GM21515 (cell line): ENCODE results near the gene DNAH10.
"Not testable (repeated sequence)": the region's sequence is repeated elsewhere in the genome, so short reads cannot be mapped to it uniquely, and the experiment has no call there.

Source experiments
- ATAC-seq: cut with Tn5 transposase; IDR thresholded peaks from one replicate; pipeline ENCODE4 v1.9.1; 2021; ENCODE audit not compliant: unreplicated experiment

DNAH10 gene

DNA sequence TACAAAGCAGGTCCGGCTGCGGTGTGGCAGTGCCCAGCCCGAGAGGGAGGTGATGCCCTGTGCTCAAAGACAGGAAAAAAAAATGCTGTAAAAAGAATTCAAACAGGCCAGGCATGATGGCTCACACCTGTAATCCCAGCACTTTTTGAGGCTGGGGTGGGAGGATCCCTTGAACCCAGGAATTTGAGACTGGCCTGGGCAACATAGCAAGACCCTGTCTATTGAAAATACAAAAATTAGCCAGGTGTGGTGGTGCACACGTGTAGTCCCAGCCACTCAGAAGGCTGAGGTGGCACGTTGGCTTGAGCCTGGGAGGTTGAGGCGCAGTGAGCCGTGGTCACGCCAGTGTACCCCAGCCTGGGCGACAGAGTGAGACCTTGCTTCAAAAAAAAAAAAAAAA lies 26.4 kb downstream of the DNAH10 start:
- no peak for ATAC-seq

DNA sequence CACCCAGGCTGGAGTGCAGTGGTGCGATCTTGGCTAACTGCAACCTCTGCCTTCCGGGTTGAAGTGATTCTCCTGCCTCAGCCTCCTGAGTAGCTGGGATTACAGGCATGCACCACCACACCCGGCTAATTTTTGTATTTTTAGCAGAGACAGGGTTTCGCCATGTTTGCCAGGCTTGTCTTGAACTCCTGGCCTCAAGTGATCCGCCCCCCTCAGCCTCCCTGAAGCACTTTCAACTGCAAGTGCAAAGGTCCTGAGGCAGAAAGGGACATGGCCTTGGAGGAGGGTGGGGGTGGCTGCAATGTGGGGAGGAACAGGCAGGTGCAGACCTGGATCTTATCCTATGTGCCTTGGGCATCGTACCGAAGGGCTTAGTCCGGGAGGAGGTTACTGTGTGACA lies 27.3 kb downstream of the DNAH10 start:
- not testable (repeated sequence) for ATAC-seq

DNA sequence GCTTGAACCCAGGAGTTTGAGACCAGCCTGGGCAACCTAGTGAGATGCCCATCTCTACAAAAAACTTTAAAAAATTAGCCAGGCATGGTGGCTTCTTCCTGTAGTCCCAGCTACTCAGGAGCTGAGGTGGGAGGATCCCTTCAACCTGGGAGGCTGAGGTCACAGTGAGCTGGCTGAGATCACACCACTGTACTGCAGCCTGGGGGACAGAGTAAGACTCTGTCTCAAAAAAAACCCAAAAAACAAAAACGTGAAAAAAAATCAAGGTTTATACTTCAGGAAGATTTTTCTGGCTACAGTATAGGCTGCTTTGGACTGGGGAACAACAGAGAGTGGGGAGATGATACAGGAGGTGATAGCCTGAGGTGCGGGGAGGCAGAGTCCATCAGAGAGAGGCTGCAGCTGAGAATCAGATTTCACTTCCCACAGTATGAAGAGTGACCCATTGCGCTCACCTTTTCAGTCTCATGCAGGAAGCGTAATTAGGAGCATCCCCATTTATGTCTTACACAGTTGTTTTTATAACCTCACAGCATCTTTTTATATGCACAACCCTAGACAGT lies 28.9 kb downstream of the DNAH10 start:
- no peak for ATAC-seq

DNA sequence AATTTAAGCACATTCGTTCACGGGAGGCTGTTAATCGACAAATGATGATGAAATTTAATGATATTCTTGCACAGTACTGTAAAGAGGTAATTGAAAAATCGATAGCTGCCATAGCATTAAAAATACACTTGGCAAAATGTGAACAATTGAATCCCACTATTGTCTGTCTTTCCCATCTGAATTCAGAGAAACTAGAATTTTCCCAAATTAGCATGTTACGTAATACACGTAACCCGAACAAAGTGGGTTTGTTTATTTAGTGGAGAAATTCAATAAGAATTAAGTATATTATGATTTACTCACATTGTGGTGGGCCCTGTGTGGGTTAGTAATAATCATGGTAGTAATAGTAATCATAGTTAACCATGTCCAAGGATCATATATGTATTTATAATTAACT lies 31.9 kb downstream of the DNAH10 start:
- no peak for ATAC-seq

DNA sequence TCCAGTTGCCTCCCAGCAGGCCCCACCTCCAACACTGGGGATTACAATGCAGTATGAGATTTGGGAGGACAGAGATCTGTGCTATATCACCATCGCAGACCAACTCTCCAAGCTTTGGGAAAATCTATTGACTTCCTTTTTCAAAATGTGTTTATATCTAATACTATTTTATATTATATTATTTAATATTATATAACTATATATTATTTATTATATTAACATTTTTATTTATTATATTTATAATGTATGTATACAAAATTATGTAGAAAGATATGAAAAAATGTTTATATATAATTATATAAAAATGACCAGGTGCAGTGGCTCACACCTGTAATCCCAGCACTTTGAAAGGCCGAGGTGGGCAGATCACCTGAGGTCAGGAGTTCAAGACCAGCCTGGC lies 36.4 kb downstream of the DNAH10 start:
- ATAC-seq: no peak

DNA sequence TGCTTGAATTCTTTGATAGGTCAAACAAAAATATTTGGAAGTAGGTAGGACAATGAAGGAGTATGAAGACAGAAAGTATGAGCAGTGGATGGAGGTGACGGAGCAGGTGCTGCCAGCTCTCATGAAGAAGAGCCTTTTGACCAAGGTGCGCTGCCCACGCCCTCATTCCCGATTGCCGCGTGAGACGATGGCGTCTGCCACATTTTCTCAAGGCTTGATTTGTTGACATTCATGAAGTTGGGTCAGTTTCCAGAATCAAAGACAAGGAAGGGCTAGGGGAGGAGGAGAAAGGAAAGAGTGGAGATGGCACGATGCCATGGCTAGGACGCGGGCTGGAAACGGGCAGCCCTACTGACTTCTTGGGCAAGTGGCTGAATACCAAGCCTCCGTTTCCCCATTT lies 37.1 kb downstream of the DNAH10 start:
- ATAC-seq: no peak

DNA sequence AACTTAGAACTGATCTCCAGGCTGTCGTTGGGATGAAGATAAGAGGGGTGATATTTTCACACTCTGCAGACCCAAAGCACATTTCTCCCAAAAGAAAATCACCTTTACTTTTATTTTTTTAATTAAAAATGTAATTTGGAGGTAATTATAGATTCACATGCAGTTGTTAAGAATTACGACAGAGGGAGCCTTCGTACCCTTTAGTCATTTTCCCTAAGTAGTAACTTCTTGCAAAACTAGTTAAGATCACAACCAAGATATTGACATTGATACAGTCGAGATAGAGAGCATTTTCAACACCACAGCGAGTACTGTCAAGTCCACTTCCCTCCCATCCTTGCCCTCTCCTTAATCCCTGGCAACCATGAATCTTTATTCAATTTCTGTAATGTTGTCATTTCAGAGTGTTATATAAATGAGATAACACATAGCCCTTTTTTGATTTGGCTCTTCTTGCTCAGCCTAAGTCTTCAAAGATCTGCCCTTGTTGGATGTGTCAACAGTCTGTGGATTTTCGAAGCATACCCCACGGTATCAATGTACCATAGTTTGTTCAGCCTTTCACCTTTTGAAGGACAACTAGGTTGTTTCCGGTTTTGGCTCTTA lies 39.6 kb downstream of the DNAH10 start:
- no peak for ATAC-seq

DNA sequence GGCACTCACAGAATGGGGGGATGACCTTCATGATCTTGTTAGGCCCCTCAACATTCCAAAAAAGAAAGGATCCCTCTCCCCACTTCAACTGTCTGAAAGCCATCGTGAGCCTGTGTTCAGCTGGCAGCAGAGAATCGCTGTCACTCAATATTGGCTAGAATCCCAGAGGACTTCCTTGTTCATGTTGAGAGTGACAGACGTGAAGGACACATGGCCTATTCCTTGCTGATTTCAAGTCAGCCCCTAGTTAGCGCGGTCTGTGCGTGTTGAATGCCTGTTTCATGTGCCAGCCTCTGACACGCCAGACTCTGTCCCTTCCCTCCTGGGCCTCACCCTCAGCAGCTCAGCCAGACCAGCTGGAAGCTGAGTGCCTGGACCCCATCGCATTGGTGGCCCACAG lies 43.1 kb downstream of the DNAH10 start:
- ATAC-seq: no peak

DNA sequence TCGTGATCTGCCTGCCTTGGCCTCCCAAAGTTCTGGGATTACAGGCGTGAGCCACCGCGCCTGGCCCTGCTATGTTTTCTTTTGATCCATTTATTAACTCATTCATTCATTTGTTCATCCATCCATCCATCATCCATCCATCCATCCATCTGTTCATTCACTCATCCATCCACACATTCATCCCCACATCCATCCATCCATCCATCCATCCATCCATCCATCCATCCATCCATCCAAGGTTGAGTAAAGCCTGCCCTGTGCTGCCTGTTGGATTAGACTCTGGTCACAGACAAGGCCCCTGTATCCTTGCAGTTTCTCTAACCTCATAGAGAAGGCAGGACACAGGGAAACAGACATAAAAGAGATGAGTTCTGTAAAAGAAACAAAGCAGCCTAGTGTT lies 44.9 kb downstream of the DNAH10 start:
- ATAC-seq: no peak

DNA sequence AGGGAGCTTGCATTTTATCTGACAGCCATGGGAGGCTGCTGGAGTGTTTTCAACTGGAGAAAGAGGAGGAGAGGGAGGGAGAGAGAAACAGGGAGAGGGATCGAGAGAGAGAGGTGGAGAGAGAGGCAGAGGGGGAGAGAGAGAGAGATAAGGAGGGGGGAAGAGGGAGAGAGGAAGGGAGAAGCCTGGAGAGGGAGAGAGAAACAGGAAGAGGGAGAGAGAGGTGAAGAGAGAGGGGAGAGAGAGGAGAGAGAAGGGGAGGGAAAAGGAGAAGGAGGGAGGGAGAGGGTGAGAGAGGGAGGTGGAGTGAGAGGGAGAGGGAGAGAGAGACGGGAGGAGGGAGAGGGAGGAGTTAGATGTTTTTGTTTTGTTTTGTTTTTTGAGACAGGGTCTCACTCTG lies 45.6 kb downstream of the DNAH10 start:
- no peak for ATAC-seq

DNA sequence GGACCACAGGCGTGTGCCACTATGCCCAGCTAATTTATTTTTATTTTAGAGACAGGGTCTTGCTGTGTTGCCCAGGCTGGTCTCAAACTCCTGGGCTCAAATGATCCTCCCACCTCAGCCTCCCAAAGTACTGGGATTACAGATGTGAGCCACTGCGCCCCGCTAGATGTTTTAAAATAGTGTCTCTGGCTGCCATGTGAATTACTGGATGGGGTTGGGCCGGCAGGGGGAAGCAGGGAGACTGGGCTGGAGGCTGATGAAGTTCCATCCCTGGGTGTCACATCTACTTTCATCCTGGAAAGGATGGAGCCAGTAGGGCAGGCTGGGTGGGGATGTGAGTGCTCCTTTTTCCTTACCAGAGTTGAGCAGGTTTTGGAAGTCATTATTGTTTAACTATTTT lies 46.1 kb downstream of the DNAH10 start:
- ATAC-seq: no peak

DNA sequence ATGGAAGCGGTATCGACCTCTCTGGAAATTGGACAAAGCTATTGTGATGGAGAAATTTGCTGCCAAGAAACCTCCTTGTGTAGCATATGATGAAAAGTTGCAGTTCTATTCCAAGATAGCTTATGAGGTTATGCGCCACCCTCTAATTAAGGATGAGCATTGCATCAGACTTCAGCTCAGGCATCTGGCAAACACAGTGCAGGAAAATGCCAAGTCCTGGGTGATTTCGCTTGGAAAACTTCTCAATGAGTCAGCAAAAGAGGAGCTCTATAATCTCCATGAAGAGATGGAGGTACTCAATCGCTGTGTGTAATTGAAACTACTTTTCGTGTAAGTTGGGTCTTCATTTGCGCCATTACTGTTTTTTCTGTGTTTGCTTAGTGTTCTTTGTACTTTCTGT lies 51.2 kb downstream of the DNAH10 start:
- ATAC-seq: no peak

DNA sequence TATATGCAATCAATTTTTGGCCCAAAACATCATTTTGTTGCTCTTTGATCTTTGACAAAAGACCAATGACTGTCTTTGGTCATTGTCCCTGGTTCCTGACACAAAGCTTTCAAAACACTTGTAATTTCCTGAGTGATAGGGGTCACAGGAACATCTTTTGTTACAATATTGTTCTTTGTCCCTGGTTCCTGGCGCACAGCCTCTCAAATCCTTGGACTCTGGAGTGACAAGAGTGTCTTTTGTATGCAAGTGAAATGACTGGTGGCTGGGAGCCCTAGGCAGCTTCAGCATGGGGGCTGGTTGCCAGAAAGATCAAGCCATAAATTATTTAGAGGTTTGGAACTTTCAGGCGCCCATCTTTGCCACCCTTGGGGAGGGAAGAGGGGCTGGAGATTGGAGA lies 53.9 kb downstream of the DNAH10 start:
- no peak for ATAC-seq

DNA sequence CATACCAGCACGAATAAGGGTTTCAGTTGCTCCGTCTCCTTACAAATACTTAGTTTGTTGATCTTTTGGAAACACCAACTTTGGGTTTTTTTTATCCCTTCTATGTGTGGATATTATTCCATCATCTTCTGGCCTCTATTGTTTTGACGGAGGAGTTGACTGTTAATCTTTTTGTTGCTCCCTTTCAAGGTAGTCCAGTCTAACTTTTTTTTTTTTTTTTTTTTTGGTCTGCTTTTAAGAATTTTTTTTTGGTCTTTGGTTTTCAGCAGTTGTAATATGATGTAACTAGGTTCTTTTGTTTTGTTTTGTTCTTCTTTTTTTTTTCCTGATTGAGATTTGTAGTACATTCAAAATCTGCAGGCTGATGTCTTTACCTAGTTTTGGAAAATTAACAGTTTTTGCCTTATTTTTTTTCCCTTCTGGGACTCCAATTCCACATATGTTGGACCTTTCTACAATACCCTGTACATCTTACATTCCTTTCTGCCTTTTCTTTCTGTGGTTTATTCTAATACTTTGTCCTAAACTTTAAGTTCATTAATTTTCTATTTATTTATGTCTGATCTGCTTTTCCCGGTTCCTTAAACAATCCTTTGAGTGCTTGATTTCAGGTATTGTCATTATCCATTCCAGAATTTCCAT lies 54.9 kb downstream of the DNAH10 start:
- ATAC-seq: no peak

DNA sequence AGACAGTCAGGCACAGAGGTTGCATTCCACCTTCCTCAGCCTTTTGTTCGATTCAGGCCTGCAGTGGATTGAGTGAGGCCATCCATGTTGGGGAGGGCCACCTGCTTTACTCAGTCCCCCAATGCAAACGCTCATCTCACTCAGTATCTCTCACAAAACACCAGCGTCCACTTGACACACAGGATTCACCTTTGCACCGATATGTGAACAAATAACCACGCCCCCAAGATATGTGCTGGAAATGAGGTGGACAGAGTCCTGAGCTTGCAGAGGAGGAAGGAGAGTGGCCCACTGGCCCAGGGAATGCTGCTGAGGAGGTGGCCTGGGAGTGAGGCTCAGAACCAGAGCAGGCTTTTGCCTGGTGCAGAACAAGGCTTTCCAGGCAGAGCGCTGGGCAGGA lies 60.7 kb downstream of the DNAH10 start:
- ATAC-seq: no peak

DNA sequence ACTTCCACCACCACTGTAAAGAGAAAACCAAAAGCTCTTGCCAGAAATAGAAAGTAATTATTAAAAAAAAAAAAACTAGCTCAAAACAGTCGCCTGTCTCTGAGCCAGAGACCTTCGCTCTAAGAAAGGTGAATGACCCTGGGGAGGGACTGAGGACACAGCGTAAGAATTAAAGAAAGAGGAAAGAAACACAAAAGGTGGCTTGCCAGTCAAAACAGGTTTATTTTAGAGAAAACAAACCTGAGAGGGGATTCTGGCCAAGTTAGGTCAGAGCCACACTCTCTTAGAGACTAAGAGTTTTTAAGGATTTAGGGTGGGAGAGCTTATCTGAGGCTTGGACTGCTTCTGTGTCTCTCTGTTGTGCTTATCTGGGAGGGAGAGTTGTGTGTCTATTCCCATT lies 66.0 kb downstream of the DNAH10 start:
- no peak for ATAC-seq

DNA sequence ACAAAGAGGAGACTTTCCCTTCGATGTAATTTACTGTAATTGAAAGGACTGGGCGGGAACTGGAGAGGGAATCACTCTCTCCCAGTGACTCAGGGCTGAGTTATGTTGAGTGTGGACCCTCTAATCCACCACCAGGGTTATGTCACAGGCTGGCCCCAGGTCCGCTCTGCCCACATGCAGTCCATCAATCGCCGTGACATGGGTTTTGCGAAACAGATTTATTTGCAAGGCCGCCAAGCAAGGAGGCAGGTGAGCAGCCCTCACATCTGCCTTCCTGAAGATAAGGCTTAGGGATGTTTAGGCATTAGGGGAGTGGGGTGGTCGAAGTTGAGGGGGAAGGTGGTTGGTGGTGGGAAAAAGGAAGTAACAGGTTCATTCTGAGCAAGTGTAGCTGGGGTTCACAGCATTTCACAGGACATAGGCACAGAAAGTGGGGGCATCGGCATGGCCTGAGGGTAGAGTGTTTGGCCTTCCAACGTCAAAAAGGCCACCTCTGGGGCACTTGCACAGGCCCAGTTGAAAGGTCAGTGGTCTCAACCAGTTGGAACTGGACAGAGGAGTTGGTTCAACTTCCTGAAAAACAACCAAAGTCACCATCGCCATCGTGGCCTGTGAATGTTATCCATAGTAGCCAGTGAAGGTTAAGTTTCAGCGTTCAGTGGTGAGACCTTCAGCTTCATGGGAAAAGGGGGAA lies 66.9 kb downstream of the DNAH10 start:
- ATAC-seq: no peak

DNA sequence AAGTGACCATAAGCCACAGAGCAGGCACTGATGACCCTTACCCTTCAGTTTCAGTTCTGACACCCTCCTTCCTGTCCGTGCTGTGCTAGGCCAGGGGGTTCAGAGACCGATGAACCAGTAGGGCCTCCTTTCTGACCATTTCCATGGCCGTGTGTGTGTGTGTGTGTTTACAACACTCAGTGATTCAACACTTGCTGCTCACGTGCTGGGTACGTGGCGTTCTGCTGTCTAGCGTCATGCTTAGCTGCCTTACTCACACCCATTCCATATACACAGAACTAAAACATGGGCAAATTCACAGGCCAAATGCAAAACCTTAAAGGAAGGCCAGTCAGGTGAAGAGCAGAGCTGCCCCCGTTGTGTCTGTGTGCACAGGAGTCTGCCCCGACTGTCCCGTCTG lies 67.5 kb downstream of the DNAH10 start:
- ATAC-seq: no peak

DNA sequence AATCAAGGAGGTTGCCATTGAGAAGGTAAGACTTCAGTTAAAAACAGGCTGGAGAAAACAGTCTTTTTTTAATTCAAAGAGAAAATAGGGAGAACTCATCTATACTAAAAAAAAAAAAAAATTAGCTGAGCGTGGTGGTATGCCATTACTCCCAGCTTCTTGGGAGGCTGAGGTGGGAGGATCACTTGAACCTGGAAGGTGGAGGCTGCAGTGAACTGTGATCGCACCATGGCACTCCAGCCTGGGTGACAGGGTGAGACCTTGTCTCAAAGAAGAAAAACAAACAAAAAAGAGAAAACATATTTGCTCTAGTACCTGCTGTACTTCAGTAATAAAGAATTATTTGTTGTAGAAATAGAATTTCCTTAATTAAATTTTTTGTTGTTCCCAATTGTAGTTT lies 68.6 kb downstream of the DNAH10 start:
- no peak for ATAC-seq

DNA sequence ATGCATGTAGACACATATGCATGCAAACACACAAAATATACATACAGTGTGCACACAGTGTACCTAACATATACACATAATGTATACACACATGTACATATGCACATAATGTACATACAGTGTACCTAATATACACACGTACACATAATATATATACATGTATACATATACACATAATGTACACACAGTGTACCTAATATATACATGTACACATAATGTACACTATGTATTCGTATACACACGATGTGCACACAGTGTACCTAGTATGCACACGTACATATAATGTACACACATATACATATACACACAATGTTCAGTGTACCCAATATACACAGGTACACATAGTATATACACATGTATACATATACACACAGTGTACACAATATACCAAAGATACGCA lies 70.0 kb downstream of the DNAH10 start:
- no peak for ATAC-seq

DNA sequence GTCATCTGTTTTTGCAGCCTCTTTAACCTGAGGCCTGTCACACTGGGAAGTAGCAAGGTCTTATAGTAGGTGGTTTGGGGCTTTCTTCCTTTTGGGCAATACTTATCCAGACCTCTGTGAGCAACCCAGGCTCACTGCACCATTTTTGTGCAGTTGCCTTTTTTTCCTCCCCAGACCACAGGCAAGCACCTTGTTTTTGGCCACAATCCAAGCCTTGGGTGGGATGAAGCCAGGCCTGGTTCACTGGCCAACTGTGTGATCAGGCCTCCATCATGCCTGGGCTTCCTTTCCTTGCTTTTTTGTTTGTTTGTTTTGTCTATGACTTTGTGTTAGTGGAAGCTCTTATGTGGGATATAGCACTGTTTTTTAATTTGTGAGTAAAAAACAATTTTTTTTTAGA lies 71.7 kb downstream of the DNAH10 start:
- no peak for ATAC-seq

DNA sequence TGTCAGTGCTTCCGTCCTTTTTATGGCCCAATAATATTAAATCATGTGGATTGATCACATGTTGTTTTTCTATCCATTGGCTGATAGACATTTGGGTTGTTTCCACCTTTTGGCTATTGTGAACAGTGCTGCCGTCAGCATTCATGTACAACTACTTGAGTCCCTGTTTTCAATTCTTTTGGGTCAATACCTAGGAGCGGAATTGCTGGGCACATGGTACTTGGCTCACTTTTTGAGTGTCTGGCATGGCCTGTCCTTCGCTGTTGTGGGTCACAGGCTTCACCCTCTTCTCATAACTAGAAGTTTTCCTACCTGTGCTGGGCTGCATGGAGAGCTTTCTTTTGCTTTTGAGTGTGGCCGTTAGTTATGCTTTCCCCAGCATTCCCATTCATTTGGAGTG lies 72.7 kb downstream of the DNAH10 start:
- no peak for ATAC-seq
